ENCODE data around the gene MAP1B. TPM values are rescaled to one million over a fixed set of nuclear protein-coding genes. Genes with fewer than 3 reads are reported as not detected.

The MAP1B gene
- total and polyA plus RNA-seq, 2 experiments from 2014 or later = 82.4 to 115 TPM

DNA sequence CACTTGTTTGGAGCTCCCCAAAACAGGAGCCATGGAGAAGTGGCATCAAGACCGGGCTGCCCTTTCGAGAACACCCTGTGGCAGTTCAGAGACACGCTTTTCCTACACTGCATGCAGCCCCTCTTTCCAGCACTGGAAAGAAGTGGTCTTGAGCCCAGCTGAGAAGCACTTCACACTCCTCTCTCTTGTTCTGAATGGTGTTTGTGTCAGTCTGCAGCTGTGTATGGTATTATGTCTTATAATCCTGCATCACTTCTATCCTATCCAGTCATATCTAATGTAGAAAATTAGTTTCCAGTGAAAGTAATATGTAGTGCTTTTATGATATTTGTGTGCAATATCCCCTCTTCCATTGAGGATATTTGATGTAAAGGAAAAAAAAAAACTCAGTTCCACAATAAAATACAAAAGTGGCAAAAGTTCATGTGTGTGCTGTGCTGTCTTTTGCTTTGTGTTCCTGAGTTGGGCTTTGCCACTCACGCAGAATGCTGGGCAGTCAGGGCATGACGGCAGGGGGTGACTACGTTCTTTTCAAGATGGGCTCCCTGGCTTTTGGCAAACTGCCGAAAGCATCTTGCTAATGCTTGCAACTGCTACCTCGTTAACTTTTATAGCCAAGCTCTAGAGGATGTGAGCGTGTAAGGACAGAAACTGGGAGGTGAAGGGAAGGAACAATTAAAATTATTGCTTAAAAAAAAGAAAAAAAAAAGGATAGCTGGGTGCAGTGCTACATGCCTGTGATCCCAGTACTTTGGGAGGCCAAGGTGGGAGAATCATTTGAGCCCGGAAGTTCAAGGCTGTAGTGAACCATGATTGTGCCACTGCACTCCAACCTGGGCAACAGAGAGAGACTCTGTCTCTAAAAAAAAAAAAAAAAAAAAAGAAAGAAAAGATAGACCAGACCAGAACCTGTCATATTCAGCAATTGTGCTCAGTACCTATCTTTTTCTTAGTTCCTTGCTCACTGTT is 102.2 kb downstream of the MAP1B start:
- peak; percentile 27 for DNase-seq (ENCODE audit: low spot score)
- WGBS (ENCODE audit: low lambda C conversion rate, missing lambda C conversion rate) = 70% methylated on average over 10 of the region's 10 CpGs

DNA sequence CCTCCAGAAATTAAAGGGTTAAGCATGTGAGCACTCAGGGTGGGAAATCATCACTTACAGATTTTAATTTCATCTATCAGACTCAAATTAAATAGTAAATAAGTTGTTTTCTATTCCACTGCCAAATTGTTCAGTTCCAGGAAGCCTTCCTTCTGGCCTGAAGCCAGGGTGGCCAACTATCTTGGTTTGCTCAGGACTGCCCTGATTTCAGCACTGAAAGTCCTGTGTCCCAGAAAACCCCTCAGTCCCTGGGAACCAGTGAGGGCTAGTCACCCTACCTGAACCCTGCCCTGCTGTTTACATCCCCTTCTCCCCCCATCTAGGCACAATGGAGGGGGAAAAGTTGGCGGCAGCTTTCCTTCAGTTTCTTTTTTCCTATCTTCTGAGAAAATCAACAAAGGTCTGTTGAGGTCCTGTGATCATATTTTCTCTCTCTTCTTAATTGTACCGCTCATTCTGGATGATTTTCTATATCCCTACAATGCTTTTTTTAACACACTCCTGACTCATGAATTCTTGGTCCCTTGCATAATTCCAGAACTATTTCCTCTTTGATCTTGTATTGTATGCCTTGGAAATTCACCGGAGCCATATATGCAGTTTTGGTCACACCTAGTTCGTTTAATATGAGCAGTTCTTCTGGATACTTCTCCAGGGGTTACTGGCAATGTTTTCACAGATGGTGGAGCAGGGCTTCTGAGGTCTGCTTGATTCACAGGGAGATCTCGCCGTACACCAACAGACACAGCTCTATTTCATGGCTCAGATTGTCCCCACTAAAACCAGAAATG is 103.8 kb downstream of the MAP1B start:
- WGBS (ENCODE audit: low lambda C conversion rate, missing lambda C conversion rate) = 85% methylated on average over 6 of the region's 6 CpGs
- Histone ChIP-seq H4K20me1 (ENCODE audit: insufficient read depth, poor library complexity, severe bottlenecking) (no peaks in the 10 kb centered on the region), H3K36me3 (replicated peaks; ENCODE audit: insufficient read depth, low read depth) (no peaks in the 10 kb centered on the region), H2AFZ (no peak overlapping the region), H3K9me3 (ENCODE audit: low read depth) (no peaks in the 10 kb centered on the region), H3K79me2 (no peaks in the 10 kb centered on the region), H3K4me3 (no peak overlapping the region), H3K27me3 (no peaks in the 10 kb centered on the region), H3K4me2 (no peak overlapping the region), H3K27ac (no peak overlapping the region), H3K4me1 (ENCODE audit: insufficient read depth) (no peaks in the 10 kb centered on the region), H3K9me2 (replicated peaks; ENCODE audit: insufficient read depth) (no peaks in the 10 kb centered on the region)
- TF ChIP-seq EZH2phosphoT487 (IDR thresholded peaks at IDR 0.05; ENCODE audit: low read depth, severe bottlenecking, unreplicated experiment) (no peak), EZH2 (IDR thresholded peaks at IDR 0.05; ENCODE audit: borderline replicate concordance) (no peak)
- TF ChIP-seq, protein P1, sequence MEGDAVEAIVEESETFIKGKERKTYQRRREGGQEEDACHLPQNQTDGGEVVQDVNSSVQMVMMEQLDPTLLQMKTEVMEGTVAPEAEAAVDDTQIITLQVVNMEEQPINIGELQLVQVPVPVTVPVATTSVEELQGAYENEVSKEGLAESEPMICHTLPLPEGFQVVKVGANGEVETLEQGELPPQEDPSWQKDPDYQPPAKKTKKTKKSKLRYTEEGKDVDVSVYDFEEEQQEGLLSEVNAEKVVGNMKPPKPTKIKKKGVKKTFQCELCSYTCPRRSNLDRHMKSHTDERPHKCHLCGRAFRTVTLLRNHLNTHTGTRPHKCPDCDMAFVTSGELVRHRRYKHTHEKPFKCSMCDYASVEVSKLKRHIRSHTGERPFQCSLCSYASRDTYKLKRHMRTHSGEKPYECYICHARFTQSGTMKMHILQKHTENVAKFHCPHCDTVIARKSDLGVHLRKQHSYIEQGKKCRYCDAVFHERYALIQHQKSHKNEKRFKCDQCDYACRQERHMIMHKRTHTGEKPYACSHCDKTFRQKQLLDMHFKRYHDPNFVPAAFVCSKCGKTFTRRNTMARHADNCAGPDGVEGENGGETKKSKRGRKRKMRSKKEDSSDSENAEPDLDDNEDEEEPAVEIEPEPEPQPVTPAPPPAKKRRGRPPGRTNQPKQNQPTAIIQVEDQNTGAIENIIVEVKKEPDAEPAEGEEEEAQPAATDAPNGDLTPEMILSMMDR (IDR thresholded peaks at IDR 0.05; ENCODE audit: poor library complexity) = no peak
- peak; percentile 17 for DNase-seq (ENCODE audit: low spot score)

More for the DNA sequence above, 102.2 kb downstream of the MAP1B start:
- TF ChIP-seq, protein P1 (IDR thresholded peaks at IDR 0.05; ENCODE audit: poor library complexity) = no peak
- TF ChIP-seq EZH2 (IDR thresholded peaks at IDR 0.05; ENCODE audit: borderline replicate concordance) (no peak), EZH2phosphoT487 (IDR thresholded peaks at IDR 0.05; ENCODE audit: low read depth, severe bottlenecking, unreplicated experiment) (no peak)
- Histone ChIP-seq H3K79me2 (no peaks in the 10 kb centered on the region), H3K4me3 (no peak overlapping the region), H4K20me1 (ENCODE audit: insufficient read depth, poor library complexity, severe bottlenecking) (no peaks in the 10 kb centered on the region), H3K27me3 (no peaks in the 10 kb centered on the region), H3K9me3 (ENCODE audit: low read depth) (no peaks in the 10 kb centered on the region), H2AFZ (no peak overlapping the region), H3K9me2 (replicated peaks; ENCODE audit: insufficient read depth) (no peaks in the 10 kb centered on the region), H3K36me3 (replicated peaks; ENCODE audit: insufficient read depth, low read depth) (no peaks in the 10 kb centered on the region), H3K27ac (no peak overlapping the region), H3K4me2 (no peak overlapping the region), H3K4me1 (ENCODE audit: insufficient read depth) (no peaks in the 10 kb centered on the region)

DNA sequence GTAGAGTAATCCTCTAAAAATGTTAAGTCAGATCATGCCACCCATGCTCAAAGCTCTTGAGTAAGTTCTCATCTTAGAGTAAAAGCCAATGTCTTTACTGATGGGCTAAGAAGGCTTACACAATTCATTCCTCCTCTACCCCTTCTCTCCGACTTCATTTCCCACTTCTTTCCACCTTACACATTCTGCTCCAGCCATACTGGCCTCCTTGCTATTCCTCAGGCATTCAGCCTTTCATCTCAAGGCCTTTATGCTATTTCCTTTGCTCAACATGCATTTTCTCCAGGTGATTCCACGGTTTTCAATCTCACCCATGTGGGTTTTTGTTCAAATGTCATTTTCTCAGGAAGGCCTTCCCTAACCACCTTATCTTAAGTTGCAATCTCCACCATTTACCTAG is 104.9 kb downstream of the MAP1B start:
- Histone ChIP-seq H4K20me1 (ENCODE audit: insufficient read depth, poor library complexity, severe bottlenecking) (no peaks in the 10 kb centered on the region), H2AFZ (no peak overlapping the region), H3K4me3 (no peak overlapping the region), H3K27me3 (no peaks in the 10 kb centered on the region), H3K4me2 (no peak overlapping the region), H3K27ac (no peak overlapping the region), H3K4me1 (ENCODE audit: insufficient read depth) (no peaks in the 10 kb centered on the region), H3K9me3 (ENCODE audit: low read depth) (no peaks in the 10 kb centered on the region), H3K9me2 (replicated peaks; ENCODE audit: insufficient read depth) (no peaks in the 10 kb centered on the region), H3K36me3 (replicated peaks; ENCODE audit: insufficient read depth, low read depth) (no peaks in the 10 kb centered on the region), H3K79me2 (no peaks in the 10 kb centered on the region)
- 95% methylated on average over 2 of the region's 2 CpGs for WGBS (ENCODE audit: low lambda C conversion rate, missing lambda C conversion rate)
- TF ChIP-seq EZH2 (IDR thresholded peaks at IDR 0.05; ENCODE audit: borderline replicate concordance) (no peak), EZH2phosphoT487 (IDR thresholded peaks at IDR 0.05; ENCODE audit: low read depth, severe bottlenecking, unreplicated experiment) (no peak)
- TF ChIP-seq, protein P1 (IDR thresholded peaks at IDR 0.05; ENCODE audit: poor library complexity) = no peak
- no peak for DNase-seq (ENCODE audit: low spot score)

Data from hepatocyte (in vitro differentiated cells).